GM12878 (cell line): ENCODE results near the gene EPHA2. TPM values are rescaled to one million over a fixed set of nuclear protein-coding genes. Genes with fewer than 3 reads are reported as not detected.

Experiments
- ATF7 ChIP-seq: fragments of 450-650 bp; IDR thresholded peaks from 2 replicates; pipeline ENCODE4 v1.6.1; 2016; ENCODE audit warnings: low read depth, mild to moderate bottlenecking
- BCL11A ChIP-seq: IDR thresholded peaks from 2 replicates; pipeline ENCODE4 v1.6.1; 2011; ENCODE audit warnings: low read depth, low read length
- BHLHE40 ChIP-seq, 2 experiments: fragments of 450-650 bp in 1 of 2; IDR thresholded peaks; 2 replicates each; pipeline ENCODE4 v1.6.1; 2011 to 2017; ENCODE audit warnings: low read depth in 2 of 2, borderline replicate concordance in 1 of 2, improper control_type of control experiment in 1 of 2, low read length in 1 of 2, mild to moderate bottlenecking in 1 of 2
- BRCA1 ChIP-seq: IDR thresholded peaks from 2 replicates; pipeline ENCODE4 v1.6.1; 2011; ENCODE audit warnings: low read depth, low read length, improper control_type of control experiment
- EED ChIP-seq: sonication (generic); IDR thresholded peaks from 2 replicates; pipeline ENCODE4 v1.6.1; 2016; ENCODE audit warnings: antibody characterized with exemption, low read depth
- HDAC2 ChIP-seq: fragments of 200-600 bp; sonication (generic); IDR thresholded peaks from 2 replicates; pipeline ENCODE4 v1.6.1; 2017
- KLF5 ChIP-seq: fragments of 450-650 bp; IDR thresholded peaks from 2 replicates; pipeline ENCODE4 v1.6.1; 2014; ENCODE audit warnings: mild to moderate bottlenecking; ENCODE audit not compliant: partially characterized antibody
- MEF2B ChIP-seq: fragments of 450-650 bp; IDR thresholded peaks from 2 replicates; pipeline ENCODE4 v1.6.1; 2018; ENCODE audit warnings: mild to moderate bottlenecking, moderate library complexity; ENCODE audit not compliant: partially characterized antibody, poor library complexity, severe bottlenecking
- NFYA ChIP-seq: IDR thresholded peaks from 2 replicates; pipeline ENCODE4 v1.6.1; 2011; ENCODE audit warnings: low read depth, mild to moderate bottlenecking, low read length, improper control_type of control experiment, borderline replicate concordance
- NR2C2 ChIP-seq: IDR thresholded peaks from 2 replicates; pipeline ENCODE4 v1.6.1; 2011; ENCODE audit warnings: borderline replicate concordance, low read depth; ENCODE audit not compliant: control insufficient read depth, insufficient read length
- NRF1 ChIP-seq: conservative IDR thresholded peaks from 2 replicates; pipeline ENCODE4 v1.6.1; 2011; ENCODE audit warnings: mild to moderate bottlenecking, low read depth, low read length, improper control_type of control experiment
- RELA ChIP-seq: fragments of 450-650 bp; IDR thresholded peaks from 2 replicates; pipeline ENCODE4 v1.8.0; 2014; ENCODE audit warnings: borderline replicate concordance; ENCODE audit not compliant: partially characterized antibody
- RUNX3 ChIP-seq: IDR thresholded peaks from 2 replicates; pipeline ENCODE4 v1.6.1; 2012; ENCODE audit warnings: low read length, inconsistent platforms
- SMAD1 ChIP-seq: fragments of 450-650 bp; IDR thresholded peaks from 2 replicates; pipeline ENCODE4 v1.6.1; 2018; ENCODE audit warnings: mild to moderate bottlenecking, low read depth; ENCODE audit not compliant: partially characterized antibody
- SMAD5 ChIP-seq: IDR thresholded peaks from 2 replicates; pipeline ENCODE4 v1.6.1; 2016; ENCODE audit warnings: antibody characterized with exemption, low read depth
- STAT3 ChIP-seq: IDR thresholded peaks from 2 replicates; pipeline ENCODE4 v1.6.1; 2011; ENCODE audit warnings: low read depth, low read length, improper control_type of control experiment
- SUPT20H ChIP-seq: IDR thresholded peaks from 2 replicates; pipeline ENCODE4 v1.6.1; 2011; ENCODE audit warnings: low read depth, mild to moderate bottlenecking, low read length, moderate library complexity, borderline replicate concordance; ENCODE audit not compliant: control insufficient read depth
- TAF1 ChIP-seq: IDR thresholded peaks from 2 replicates; pipeline ENCODE4 v1.6.1; 2011; ENCODE audit warnings: mild to moderate bottlenecking, low read depth, low read length, borderline replicate concordance
- ZNF274 ChIP-seq: IDR thresholded peaks from one replicate; pipeline ENCODE4 v1.8.0; 2011; ENCODE audit not compliant: insufficient read length, insufficient read depth
- ZNF384 ChIP-seq: IDR thresholded peaks from 2 replicates; pipeline ENCODE4 v1.6.1; 2012; ENCODE audit warnings: low read depth, mild to moderate bottlenecking, low read length, improper control_type of control experiment, borderline replicate concordance
- polyA plus RNA-seq, 11 experiments: library from polyadenylated mRNA; depleted of rRNA in 4 of 11; unstranded in 6 of 11; stranded (reverse) in 5 of 11; fragments of >200 nt; fragmentation: Nextera tagmentation in 4 of 11; fragmentation: Illumina TruSeq in 1 of 11; extraction: Ambion mirVana in 4 of 11; extraction: Trizol in 1 of 11; gene quantifications; 1 replicate in 1 of 11; 2 replicates in 10 of 11; pipeline versions ENCODE4 v1.2.1 to v1.2.3, GENCODE V29; 2011 to 2016; ENCODE audit warnings: inconsistent platforms in 2 of 11, missing spikeins in 2 of 11, low read depth in 1 of 11
- total RNA-seq, 4 experiments: library from RNA; depleted of rRNA in 3 of 4; stranded (reverse); fragments of >200 nt in 3 of 4; fragmentation: Illumina TruSeq in 1 of 4; extraction: Trizol in 1 of 4; gene quantifications; 2 replicates each; pipeline versions ENCODE4 v1.2.1 to v1.2.3, GENCODE V29; 2013 to 2021
- TF ChIP-seq, protein P1 (sequence below): fragments of 450-650 bp; IDR thresholded peaks from 2 replicates; pipeline ENCODE4 v1.6.1; 2016; ENCODE audit warnings: mild to moderate bottlenecking
- TF ChIP-seq, protein P2 (sequence below): fragments of 450-650 bp; formaldehyde crosslinking; IDR thresholded peaks from 2 replicates; pipeline ENCODE4 v1.4.0; 2022; ENCODE audit warnings: mild to moderate bottlenecking, moderate library complexity
- TF ChIP-seq, protein P3 (sequence below): fragments of 150-350 bp; IDR thresholded peaks from 2 replicates; pipeline ENCODE4 v1.6.1; 2014; ENCODE audit warnings: mild to moderate bottlenecking, low read depth, low read length

EPHA2 gene
- total and polyA plus RNA-seq, 10 of the 15 experiments (the other 5 are each of a cell fraction or from before 2014, with no cell fraction given): 0.04 to 0.51 (median 0.23) TPM; not detected in 2

DNA sequence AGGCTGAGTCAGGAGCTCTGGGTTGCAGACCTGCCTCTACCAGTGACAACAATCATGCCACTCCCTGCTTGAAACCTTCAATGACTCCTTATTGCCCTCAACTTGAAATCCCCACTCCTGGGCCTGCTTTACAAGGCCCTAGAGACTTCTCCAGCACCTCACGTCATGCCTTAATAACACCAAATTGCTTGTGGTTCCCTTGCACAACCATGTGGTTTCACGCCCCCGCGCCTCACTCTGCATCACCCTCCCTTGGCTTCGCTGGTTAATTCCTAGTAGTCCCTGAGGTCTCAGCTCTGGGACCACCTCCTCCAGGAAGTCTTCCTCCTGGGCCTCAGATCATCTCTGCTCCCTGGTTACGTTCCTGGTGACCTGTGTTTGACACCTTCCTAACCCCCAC is 33.0 kb downstream of the EPHA2 start (continued):
- no peak for TF ChIP-seq NRF1
- TF ChIP-seq STAT3: no peak
- TF ChIP-seq, protein P1, sequence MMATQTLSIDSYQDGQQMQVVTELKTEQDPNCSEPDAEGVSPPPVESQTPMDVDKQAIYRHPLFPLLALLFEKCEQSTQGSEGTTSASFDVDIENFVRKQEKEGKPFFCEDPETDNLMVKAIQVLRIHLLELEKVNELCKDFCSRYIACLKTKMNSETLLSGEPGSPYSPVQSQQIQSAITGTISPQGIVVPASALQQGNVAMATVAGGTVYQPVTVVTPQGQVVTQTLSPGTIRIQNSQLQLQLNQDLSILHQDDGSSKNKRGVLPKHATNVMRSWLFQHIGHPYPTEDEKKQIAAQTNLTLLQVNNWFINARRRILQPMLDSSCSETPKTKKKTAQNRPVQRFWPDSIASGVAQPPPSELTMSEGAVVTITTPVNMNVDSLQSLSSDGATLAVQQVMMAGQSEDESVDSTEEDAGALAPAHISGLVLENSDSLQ: no peak
- no peak for TF ChIP-seq SUPT20H
- no peak for TF ChIP-seq NR2C2
- TF ChIP-seq, protein P2, sequence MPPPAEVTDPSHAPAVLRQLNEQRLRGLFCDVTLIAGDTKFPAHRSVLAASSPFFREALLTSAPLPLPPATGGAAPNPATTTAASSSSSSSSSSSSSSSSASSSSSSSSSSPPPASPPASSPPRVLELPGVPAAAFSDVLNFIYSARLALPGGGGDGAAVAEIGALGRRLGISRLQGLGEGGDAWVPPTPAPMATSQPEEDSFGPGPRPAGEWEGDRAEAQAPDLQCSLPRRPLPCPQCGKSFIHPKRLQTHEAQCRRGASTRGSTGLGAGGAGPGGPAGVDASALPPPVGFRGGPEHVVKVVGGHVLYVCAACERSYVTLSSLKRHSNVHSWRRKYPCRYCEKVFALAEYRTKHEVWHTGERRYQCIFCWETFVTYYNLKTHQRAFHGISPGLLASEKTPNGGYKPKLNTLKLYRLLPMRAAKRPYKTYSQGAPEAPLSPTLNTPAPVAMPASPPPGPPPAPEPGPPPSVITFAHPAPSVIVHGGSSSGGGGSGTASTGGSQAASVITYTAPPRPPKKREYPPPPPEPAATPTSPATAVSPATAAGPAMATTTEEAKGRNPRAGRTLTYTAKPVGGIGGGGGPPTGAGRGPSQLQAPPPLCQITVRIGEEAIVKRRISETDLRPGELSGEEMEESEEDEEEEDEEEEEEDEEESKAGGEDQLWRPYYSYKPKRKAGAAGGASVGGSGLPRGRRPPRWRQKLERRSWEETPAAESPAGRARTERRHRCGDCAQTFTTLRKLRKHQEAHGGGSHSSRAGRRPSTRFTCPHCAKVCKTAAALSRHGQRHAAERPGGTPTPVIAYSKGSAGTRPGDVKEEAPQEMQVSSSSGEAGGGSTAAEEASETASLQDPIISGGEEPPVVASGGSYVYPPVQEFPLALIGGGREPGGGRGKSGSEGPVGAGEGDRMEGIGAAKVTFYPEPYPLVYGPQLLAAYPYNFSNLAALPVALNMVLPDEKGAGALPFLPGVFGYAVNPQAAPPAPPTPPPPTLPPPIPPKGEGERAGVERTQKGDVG (CRISPR knock-in tag): no peak
- TF ChIP-seq BHLHE40 (IDR thresholded peaks at IDR 0.05; ENCODE audit: borderline replicate concordance in 1 of 2, low read depth in 2 of 2, low read length in 1 of 2): peak in 1 of 2 experiments; percentile 52; a peak in 2 of 4 replicates
- no peak for TF ChIP-seq NFYA
- peak; percentile 88 for TF ChIP-seq RUNX3
- no peak for TF ChIP-seq SMAD1
- no peak for TF ChIP-seq TAF1
- peak; percentile 82 for TF ChIP-seq MEF2B
- TF ChIP-seq, protein P3, sequence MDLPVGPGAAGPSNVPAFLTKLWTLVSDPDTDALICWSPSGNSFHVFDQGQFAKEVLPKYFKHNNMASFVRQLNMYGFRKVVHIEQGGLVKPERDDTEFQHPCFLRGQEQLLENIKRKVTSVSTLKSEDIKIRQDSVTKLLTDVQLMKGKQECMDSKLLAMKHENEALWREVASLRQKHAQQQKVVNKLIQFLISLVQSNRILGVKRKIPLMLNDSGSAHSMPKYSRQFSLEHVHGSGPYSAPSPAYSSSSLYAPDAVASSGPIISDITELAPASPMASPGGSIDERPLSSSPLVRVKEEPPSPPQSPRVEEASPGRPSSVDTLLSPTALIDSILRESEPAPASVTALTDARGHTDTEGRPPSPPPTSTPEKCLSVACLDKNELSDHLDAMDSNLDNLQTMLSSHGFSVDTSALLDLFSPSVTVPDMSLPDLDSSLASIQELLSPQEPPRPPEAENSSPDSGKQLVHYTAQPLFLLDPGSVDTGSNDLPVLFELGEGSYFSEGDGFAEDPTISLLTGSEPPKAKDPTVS: no peak
- no peak for TF ChIP-seq ZNF274
- no peak for TF ChIP-seq BRCA1
- TF ChIP-seq KLF5: no peak
- peak; percentile 72 for TF ChIP-seq ATF7
- TF ChIP-seq SMAD5: no peak
- TF ChIP-seq HDAC2: no peak
- peak; percentile 52 for TF ChIP-seq BCL11A
- TF ChIP-seq RELA: no peak
- no peak for TF ChIP-seq ZNF384
- TF ChIP-seq EED: no peak
